Mesenchymal stem cell (in vitro differentiated cells and primary cell): Measurements from ENCODE around the gene NPTXR.
"Not testable (repeated sequence)": the region's sequence is repeated elsewhere in the genome, so short reads cannot be mapped to it uniquely, and the experiment has no call there.

Experiments used
- DNase-seq: peaks from one replicate; pipeline ENCODE4 v3.0.0-alpha.2; 2013
- H2AFZ ChIP-seq: one replicate; pipeline ENCODE4 v1.6.1; 2013; ENCODE audit warnings: low read depth, mild to moderate bottlenecking, control low read depth, inconsistent platforms, low read length, moderate library complexity
- H2AK5ac ChIP-seq: 2 replicates; pipeline ENCODE4 v1.6.1; 2013; ENCODE audit warnings: low read length, moderate library complexity, mild to moderate bottlenecking, inconsistent platforms; ENCODE audit not compliant: severe bottlenecking
- H2BK120ac ChIP-seq: one replicate; pipeline ENCODE4 v1.6.1; 2013; ENCODE audit warnings: low read depth, mild to moderate bottlenecking, inconsistent platforms, low read length, moderate library complexity
- H2BK12ac ChIP-seq, 2 experiments: one replicate each; pipeline ENCODE4 v1.6.1; 2013; ENCODE audit warnings: inconsistent platforms in 2 of 2, low read length in 2 of 2, mild to moderate bottlenecking in 2 of 2, moderate library complexity in 2 of 2, control low read depth in 1 of 2
- H2BK15ac ChIP-seq: one replicate; pipeline ENCODE4 v1.6.1; 2013; ENCODE audit warnings: mild to moderate bottlenecking, low read depth, inconsistent platforms; ENCODE audit not compliant: poor library complexity, severe bottlenecking
- H2BK5ac ChIP-seq: 2 replicates; pipeline ENCODE4 v1.6.1; 2013; ENCODE audit warnings: low read depth, mild to moderate bottlenecking, low read length, control low read depth, inconsistent platforms; ENCODE audit not compliant: poor library complexity, severe bottlenecking
- H3K14ac ChIP-seq, 2 experiments: one replicate each; pipeline ENCODE4 v1.6.1; 2013; ENCODE audit warnings: inconsistent platforms in 2 of 2, low read length in 2 of 2, control low read depth in 1 of 2, mild to moderate bottlenecking in 1 of 2, moderate library complexity in 1 of 2
- H3K18ac ChIP-seq, 2 experiments: one replicate each; pipeline ENCODE4 v1.6.1; 2013; ENCODE audit warnings: inconsistent platforms in 2 of 2, low read length in 2 of 2, control low read depth in 1 of 2, low read depth in 1 of 2, mild to moderate bottlenecking in 1 of 2
- H3K23ac ChIP-seq, 2 experiments: one replicate each; pipeline ENCODE4 v1.6.1; 2013; ENCODE audit warnings: inconsistent platforms in 2 of 2, low read length in 2 of 2, mild to moderate bottlenecking in 2 of 2, moderate library complexity in 2 of 2, control low read depth in 1 of 2
- H3K27ac ChIP-seq: 2 replicates; pipeline ENCODE4 v1.5.1; 2013; ENCODE audit warnings: mild to moderate bottlenecking, moderate library complexity, low read length, control low read depth, inconsistent platforms; ENCODE audit not compliant: poor library complexity, severe bottlenecking
- H3K27me3 ChIP-seq, 2 experiments: 2 replicates each; pipeline versions ENCODE4 v1.6.1 to v1.7.0; 2013; ENCODE audit warnings: low read length in 2 of 2, mild to moderate bottlenecking in 2 of 2, moderate library complexity in 2 of 2, control low read depth in 1 of 2, inconsistent platforms in 1 of 2; ENCODE audit not compliant: control insufficient read depth in 1 of 2, insufficient read depth in 1 of 2
- H3K36me3 ChIP-seq, 2 experiments: 2 replicates each; pipeline versions ENCODE4 v1.6.1 to v1.7.0; 2013; ENCODE audit warnings: low read length in 2 of 2, control low read depth in 1 of 2, inconsistent platforms in 1 of 2, low read depth in 1 of 2, mild to moderate bottlenecking in 1 of 2; ENCODE audit not compliant: insufficient read depth in 2 of 2, control insufficient read depth in 1 of 2
- H3K4ac ChIP-seq, 2 experiments: one replicate each; pipeline ENCODE4 v1.6.1; 2013; ENCODE audit warnings: inconsistent platforms in 2 of 2, low read length in 2 of 2, mild to moderate bottlenecking in 2 of 2, moderate library complexity in 2 of 2, control low read depth in 1 of 2, low read depth in 1 of 2
- H3K4me1 ChIP-seq: 2 replicates; pipeline ENCODE4 v1.6.1; 2013; ENCODE audit warnings: low read depth, low read length, control low read depth; ENCODE audit not compliant: control insufficient read depth, insufficient read depth
- H3K4me2 ChIP-seq: 2 replicates; pipeline ENCODE4 v1.6.1; 2013; ENCODE audit warnings: low read length, mild to moderate bottlenecking, inconsistent platforms; ENCODE audit not compliant: poor library complexity, severe bottlenecking
- H3K4me3 ChIP-seq, 2 experiments: 2 replicates each; pipeline versions ENCODE4 v1.5.1 to v1.7.0; 2013; ENCODE audit warnings: low read length in 2 of 2, mild to moderate bottlenecking in 2 of 2, control low read depth in 1 of 2, low read depth in 1 of 2; ENCODE audit not compliant: insufficient read depth in 1 of 2
- H3K79me1 ChIP-seq: replicated peaks from 2 replicates; pipeline ENCODE4 v1.6.1; 2013; ENCODE audit warnings: mild to moderate bottlenecking, control low read depth, low read length, inconsistent platforms; ENCODE audit not compliant: poor library complexity, severe bottlenecking
- H3K9ac ChIP-seq: 2 replicates; pipeline ENCODE4 v1.7.0; 2013; ENCODE audit warnings: mild to moderate bottlenecking, low read length, moderate library complexity
- H3K9me3 ChIP-seq: 2 replicates; pipeline ENCODE4 v1.7.0; 2013; ENCODE audit warnings: mild to moderate bottlenecking, low read length; ENCODE audit not compliant: control insufficient read depth
- H4K8ac ChIP-seq: one replicate; pipeline ENCODE4 v1.6.1; 2013; ENCODE audit warnings: inconsistent platforms, mild to moderate bottlenecking, low read length, moderate library complexity
- H4K91ac ChIP-seq: one replicate; pipeline ENCODE4 v1.6.1; 2013; ENCODE audit warnings: mild to moderate bottlenecking, low read length, inconsistent platforms
- WGBS: methylation state at CpG from one replicate; pipeline ENCODE4 v1.1.7; 2013; ENCODE audit warnings: mixed read lengths; 5-methylcytosine and 5-hydroxymethylcytosine counted together

NPTXR gene

DNA sequence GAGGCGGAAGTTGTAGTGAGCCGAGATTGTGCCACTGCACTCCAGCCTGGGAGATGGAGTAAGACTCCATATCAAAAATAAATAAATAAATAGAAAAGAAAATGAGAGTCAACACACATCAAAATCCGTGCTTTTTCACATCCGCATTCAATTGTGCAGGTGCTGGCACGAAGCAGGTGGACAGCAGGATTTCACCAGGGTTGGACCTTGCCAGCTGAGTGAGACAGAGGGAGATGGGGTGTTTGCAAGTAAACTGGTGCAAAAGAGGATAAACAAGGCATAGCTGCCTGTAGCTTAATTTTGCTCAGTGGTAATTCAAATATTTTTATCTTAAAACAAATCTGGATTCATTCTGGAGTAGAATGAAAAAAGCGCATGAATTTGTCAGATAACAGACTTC lies 26.6 kb downstream of the NPTXR start:
- H3K79me1 ChIP-seq: no peaks in the 10 kb centered on the region
- H2BK120ac ChIP-seq: no peak overlapping the region
- H2AK5ac ChIP-seq: no peak overlapping the region
- no peaks in the 10 kb centered on the region for H3K4me1 ChIP-seq
- no peak for DNase-seq
- H4K8ac ChIP-seq: no peak overlapping the region
- no peak overlapping the region for H3K23ac ChIP-seq
- no peak overlapping the region for H2BK12ac ChIP-seq
- H2AFZ ChIP-seq: no peak overlapping the region
- no peak overlapping the region for H3K4ac ChIP-seq
- H3K27ac ChIP-seq: no peak overlapping the region
- H3K4me3 ChIP-seq: no peak overlapping the region
- H2BK15ac ChIP-seq: no peak overlapping the region
- WGBS: 86% methylated on average over 6 of the region's 6 CpGs
- H3K18ac ChIP-seq: no peak overlapping the region
- H3K9ac ChIP-seq: no peak overlapping the region
- no peak overlapping the region for H4K91ac ChIP-seq
- no peaks in the 10 kb centered on the region for H3K36me3 ChIP-seq
- H3K27me3 ChIP-seq: peaks cover 57 to 73% of the 10 kb centered on the region in 2 experiments
- H3K14ac ChIP-seq: no peak overlapping the region
- no peaks in the 10 kb centered on the region for H3K9me3 ChIP-seq
- no peak overlapping the region for H2BK5ac ChIP-seq
- no peak overlapping the region for H3K4me2 ChIP-seq

DNA sequence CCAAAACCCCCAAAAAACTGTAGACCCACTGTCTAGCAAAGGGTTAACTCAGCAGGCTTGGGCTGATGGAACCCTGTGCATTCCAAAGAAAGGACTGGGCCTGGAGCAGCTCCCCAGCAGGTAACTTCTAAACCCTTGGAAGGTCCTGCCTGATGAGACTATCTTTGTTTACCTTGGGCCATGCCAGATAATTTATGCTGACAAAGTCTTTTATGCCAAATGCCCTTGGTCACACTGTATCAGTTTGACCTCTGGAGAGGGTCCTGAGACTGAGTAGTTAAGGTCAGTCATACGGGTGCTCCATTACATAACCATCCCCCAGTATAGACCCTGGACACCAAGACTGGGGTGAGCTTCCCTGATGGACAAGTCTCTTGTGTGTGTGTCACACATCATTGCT lies 28.0 kb downstream of the NPTXR start:
- no peak overlapping the region for H2AK5ac ChIP-seq

DNA sequence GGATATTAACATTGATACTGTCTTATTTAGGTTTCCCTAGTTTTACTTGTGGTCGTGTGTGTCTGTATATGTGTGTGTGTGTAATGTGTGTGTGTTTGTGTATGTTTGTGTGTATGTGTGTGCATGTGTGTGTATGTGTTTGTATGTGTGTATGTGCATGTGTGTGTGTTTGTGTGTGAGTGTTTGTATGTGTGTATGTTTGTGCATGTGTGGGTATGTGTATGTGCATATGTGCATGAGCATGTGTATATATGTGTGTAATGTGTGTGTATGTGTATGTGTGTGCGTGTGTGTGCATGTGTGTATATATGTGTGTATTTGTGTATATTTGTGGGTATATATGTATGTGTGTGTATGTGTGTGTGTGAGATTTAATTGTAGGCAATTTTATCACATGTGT lies 32.6 kb downstream of the NPTXR start:
- Histone ChIP-seq H2BK120ac (no peak overlapping the region), H3K27ac (no peak overlapping the region), H3K9me3 (peaks cover 6% of the 10 kb centered on the region), H3K23ac (no peak overlapping the region), H3K4ac (no peak overlapping the region), H4K8ac (no peak overlapping the region), H3K18ac (no peak overlapping the region), H3K36me3 (no peaks in the 10 kb centered on the region), H2AFZ (no peak overlapping the region), H3K9ac (no peak overlapping the region), H3K79me1 (no peaks in the 10 kb centered on the region), H4K91ac (no peak overlapping the region), H2BK15ac (no peak overlapping the region), H3K27me3 (peaks cover 17 to 22% of the 10 kb centered on the region in 2 experiments), H3K4me1 (no peaks in the 10 kb centered on the region), H2AK5ac (no peak overlapping the region), H3K4me3 (no peak overlapping the region), H2BK5ac (no peak overlapping the region), H2BK12ac (no peak overlapping the region), H3K4me2 (no peak overlapping the region), H3K14ac (no peak overlapping the region)
- WGBS: 79% methylated on average over 2 of the region's 2 CpGs
- DNase-seq: no peak

More for the DNA sequence above, 28.0 kb downstream of the NPTXR start:
- no peak overlapping the region for H2BK15ac ChIP-seq
- H3K27ac ChIP-seq: no peak overlapping the region
- no peak overlapping the region for H3K14ac ChIP-seq
- H3K79me1 ChIP-seq: no peaks in the 10 kb centered on the region
- H4K91ac ChIP-seq: no peak overlapping the region
- 60% methylated on average over 1 of the region's 1 CpG for WGBS
- DNase-seq: no peak
- H2BK120ac ChIP-seq: no peak overlapping the region
- H4K8ac ChIP-seq: no peak overlapping the region
- H3K36me3 ChIP-seq: no peaks in the 10 kb centered on the region
- no peak overlapping the region for H3K23ac ChIP-seq
- no peak overlapping the region for H2BK5ac ChIP-seq
- no peak overlapping the region for H3K9ac ChIP-seq
- H3K18ac ChIP-seq: no peak overlapping the region
- no peak overlapping the region for H2BK12ac ChIP-seq
- no peak overlapping the region for H3K4me3 ChIP-seq
- H3K9me3 ChIP-seq: no peaks in the 10 kb centered on the region
- peaks cover 50 to 65% of the 10 kb centered on the region in 2 experiments for H3K27me3 ChIP-seq
- no peak overlapping the region for H3K4me2 ChIP-seq
- H3K4me1 ChIP-seq: no peaks in the 10 kb centered on the region
- H3K4ac ChIP-seq: no peak overlapping the region
- H2AFZ ChIP-seq: no peak overlapping the region

DNA sequence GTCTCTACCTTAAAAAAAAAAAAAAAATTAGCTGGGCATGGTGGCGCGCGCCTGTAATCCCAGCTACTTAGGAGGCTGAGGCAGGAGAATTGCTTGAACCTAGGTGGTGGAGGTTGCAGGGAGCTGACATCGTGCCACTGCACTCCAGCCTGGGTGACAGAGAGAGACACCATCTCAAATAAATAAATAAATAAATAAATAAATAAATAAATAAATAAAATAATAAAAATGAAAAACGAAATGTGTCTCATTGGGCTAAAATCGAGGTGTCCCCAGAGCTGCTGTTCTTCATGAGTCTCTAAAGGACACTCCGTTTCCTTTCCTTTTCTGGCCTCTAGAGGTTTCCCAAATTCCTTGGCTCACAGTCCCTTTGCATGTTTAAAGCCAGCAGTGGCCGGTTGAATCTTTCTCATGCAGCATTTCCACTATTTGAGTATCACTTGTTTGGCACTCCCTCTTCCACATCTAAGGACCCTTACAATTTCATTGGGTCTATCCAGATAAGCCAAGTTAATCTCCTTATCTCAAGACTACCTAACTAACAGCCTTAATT lies 38.7 kb downstream of the NPTXR start:
- 78% methylated on average over 7 of the region's 8 CpGs for WGBS
- not testable (repeated sequence) for H3K4me3 ChIP-seq, H3K9me3 ChIP-seq, H3K27ac ChIP-seq, H3K14ac ChIP-seq, H2AK5ac ChIP-seq, H4K91ac ChIP-seq, H3K36me3 ChIP-seq, H3K79me1 ChIP-seq, H2AFZ ChIP-seq, H3K18ac ChIP-seq, H4K8ac ChIP-seq, H2BK5ac ChIP-seq, H3K9ac ChIP-seq, H3K4me1 ChIP-seq, H3K23ac ChIP-seq, H2BK120ac ChIP-seq, H3K4ac ChIP-seq, DNase-seq, H2BK12ac ChIP-seq, H2BK15ac ChIP-seq, H3K4me2 ChIP-seq
- H3K27me3 ChIP-seq: peaks cover 0 to 13% of the 10 kb centered on the region in 2 experiments
